Hematopoietic multipotent progenitor cell treated with erythropoietin and hydrocortisone succinate and interleukin-3 and kit ligand, for 15 days (in vitro differentiated cells): ENCODE data around the gene DDIT3.
"Not testable (repeated sequence)": the region's sequence is repeated elsewhere in the genome, so short reads cannot be mapped to it uniquely, and the experiment has no call there.

Experiments used
- DNase-seq: peaks from one replicate; pipeline ENCODE4 v3.0.0-alpha.2; 2015; ENCODE audit warnings: low spot score

DDIT3 gene

DNA sequence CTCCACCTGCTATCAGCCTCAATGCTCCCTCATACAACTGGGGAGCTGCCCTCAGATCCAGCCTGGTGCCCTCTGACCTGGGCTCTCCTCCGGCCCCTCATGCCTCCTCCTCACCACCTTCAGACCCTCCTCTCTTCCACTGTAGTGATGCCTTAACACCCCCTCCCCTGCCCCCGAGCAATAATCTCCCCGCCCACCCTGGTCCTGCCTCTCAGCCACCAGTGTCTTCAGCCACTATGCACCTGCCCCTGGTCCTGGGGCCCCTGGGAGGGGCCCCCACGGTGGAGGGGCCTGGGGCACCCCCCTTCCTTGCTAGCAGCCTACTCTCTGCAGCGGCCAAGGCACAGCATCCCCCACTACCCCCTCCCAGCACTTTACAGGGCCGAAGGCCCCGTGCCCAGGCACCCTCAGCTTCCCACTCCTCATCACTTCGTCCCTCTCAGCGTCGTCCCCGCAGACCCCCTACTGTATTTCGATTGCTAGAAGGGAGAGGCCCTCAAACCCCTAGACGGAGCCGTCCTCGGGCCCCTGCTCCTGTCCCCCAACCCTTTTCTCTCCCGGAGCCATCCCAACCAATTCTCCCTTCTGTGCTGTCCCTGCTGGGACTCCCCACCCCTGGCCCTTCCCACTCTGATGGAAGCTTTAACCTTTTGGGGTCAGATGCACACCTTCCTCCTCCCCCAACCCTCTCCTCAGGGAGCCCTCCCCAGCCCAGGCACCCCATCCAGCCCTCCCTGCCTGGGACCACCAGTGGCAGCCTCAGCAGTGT is 5.5 kb upstream of the DDIT3 start:
- DNase-seq, result no peak

DNA sequence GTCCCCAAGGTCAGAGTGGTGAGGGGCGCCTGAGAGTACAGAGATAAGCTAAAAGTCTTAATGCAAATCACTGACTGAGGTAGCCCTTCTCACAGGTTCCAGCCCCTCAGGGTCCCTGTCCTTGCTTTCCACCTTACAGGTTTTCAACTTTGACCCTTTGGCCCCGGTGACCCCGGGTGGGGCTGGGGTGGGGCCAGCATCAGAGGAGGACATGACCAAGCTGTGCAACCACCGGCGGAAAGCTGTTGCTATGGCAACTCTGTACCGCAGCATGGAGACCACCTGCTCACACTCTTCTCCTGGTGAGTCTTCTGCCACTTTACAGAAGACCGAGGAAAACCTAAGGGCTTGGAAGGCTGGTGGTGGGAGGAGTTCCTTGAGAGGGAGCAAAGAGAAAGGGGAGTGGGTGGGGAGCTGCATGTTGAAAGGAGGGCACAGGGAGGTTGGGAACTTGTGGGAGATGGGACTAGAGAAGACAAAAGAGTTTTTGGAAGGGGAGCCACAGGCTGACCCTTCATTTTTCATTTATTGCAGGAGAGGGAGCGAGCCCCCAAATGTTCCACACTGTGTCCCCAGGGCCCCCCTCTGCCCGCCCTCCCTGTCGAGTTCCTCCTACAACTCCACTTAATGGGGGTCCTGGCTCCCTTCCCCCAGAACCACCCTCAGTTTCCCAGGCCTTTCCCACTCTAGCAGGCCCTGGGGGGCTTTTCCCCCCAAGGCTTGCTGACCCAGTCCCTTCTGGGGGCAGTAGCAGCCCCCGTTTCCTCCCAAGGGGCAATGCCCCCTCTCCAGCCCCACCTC is 4.7 kb upstream of the DDIT3 start:
- no peak for DNase-seq

DNA sequence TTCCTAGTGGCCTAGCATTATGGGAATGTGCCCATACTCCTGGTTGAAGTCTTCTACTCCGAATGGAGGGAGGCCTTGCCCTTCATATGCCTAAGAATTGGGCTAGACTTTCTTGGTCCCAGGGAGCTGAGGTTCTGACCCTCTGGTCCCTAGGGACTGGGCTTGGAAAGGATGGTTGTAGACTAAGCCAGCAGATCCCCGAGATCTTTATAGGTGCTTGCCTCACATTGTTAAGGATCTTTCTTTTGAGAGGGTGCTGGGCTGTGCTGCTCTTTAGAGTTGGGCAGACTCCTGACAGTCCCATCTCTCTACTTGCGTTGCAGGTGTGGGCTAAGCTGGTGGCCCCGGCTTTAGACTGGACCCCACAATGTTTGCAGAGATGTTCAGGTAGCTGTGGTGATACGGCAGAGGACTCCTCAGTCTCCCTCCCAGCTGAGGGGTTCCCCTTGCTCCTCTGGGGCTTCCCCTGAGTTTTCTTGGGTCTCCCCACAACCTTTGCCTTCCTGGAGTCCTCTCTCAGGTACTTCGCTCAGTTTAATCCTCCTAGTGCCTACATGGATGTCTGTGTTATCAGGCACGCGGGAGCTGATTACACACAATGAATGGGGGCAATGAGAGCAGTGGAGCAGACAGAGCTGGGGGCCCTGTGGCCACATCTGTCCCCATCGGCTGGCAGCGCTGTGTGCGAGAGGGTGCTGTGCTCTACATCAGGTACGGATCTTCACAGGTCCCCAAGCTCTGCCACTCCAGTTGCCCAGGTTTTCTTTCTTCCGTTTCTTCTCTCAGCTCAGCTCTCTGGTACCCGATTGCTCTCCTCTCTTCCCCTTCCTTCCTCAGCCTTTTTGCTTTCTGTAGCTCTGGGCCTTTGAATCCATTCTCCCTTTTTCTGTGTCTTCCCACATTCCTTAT is 3.6 kb upstream of the DDIT3 start:
- no peak for DNase-seq

DNA sequence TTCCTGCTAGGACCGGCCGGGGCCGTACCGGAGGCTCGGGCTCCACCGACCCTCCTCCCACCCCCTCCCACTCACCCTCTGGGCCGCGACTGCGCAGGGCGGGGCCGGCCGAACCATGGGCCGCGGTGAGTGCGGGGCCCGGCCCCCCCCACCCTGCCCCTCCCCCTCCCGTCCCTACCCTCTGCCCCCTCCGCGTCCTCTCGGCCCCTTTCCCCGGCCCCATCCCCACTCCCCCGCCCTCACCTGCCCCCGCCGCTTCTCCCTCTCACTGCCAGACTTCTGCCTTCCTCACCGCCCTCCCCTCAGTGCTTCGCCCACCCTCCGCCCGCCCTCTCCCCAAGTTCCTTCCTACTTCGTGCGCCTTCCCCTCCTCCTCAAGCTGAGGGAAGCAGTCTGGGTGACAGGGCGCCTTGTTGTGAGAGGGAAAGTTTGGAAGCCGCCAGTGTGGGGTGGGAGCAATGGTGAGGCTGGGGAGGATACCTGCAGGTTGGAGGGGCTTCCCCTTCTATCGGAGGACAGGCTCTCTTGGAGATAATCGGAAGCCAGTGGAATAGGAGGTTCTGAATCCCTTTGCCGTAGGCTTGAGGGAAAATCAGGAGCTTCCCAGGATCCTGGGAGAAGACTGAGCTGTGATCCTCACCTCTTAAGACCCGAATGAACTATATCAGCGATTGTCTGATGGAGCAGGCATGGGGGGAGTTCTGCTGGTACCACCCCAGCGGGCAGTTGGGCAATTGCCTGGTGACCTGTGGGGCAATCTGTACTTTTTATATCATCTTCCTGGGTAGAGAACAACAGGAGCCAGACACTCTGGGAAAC is 2.8 kb upstream of the DDIT3 start:
- DNase-seq, result peak; percentile 41

DNA sequence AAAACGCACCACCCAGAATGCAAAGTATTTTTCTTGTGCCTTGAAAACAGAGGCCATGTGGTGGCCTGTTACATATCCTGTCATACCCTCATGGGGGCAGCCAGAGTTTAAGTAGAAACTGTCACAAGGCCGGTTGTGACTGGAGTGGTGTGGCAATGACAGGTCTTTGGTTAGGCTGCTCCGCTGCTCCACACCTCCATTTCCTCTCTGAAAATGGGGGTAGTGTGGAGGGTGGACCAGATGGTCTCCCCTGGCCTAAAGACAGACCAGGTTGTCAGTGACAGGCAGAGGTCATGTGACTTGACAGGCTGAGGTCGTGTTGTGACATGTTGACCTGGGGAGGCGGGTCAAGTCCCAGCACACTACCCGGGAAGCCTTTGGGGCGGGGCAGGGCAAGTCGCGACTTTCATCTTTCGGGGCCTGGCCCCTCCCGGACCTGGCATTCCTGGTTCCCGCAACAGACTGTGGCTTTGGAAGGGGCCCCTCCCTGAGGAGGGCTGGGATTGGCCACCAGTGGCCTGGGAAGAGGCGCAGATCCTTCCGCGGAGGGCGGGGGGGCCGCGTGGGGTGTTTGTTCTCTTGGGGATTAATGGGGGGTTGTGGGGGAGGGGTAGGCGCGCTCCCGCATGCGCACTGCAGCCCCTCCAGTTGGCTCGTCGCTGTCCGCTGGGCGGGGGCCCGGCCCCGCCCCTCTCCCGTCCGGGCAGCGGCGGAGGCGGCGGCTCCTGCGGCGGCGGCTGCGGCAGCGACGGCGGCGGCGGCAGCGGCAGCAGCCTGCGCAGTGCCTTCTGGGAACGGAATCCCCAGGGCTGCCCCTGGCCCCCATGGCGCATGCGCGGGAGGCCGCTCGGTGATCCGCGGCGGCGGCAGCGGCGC is 1.9 kb upstream of the DDIT3 start, which contains the start of gene MBD6:
TSS of gene MBD6 (plus strand) at position 814 of the 876 bp plus-strand sequence. CDS start 1,480 bp downstream, outside the sequence.
- DNase-seq, result peak; percentile 92

DNA sequence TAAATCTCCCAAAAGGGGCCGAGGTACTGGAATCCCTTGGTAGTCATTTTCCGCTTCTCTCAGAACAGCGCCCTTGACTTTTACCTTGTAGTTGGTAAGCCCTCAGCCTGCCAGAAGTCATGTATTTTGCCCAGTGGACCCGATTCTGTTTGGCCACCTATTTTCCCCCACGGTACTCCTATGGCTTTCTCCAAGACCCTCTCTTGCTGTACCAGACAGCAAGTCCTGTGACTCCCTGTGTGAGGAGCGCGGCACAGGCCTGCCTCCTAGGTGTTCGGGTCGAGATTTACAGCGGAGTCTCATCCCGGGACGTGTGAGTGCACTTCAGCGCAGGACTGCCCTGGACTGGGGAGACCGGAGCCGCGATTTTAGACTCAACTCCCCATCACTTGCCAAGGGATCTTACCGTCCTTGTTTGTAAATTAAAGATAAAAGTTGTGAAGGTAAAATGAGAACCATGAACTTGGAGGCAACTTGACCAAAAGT is 1.3 kb upstream of the DDIT3 start:
- no peak for DNase-seq

DNA sequence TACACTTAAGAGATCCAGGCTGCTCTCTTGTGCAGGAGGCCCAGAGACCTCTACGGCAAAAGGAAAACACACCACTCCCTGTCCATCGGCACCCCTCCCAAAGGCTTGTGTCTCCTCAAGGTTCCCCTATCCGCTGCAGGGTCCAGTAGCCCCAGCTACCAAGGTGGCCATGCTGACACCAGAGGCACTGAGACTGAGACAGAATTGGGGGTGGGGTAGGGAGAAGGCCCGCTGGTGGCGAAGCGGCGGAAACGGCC is 590 bp downstream of the DDIT3 start:
- DNase-seq, result peak; percentile 44

DNA sequence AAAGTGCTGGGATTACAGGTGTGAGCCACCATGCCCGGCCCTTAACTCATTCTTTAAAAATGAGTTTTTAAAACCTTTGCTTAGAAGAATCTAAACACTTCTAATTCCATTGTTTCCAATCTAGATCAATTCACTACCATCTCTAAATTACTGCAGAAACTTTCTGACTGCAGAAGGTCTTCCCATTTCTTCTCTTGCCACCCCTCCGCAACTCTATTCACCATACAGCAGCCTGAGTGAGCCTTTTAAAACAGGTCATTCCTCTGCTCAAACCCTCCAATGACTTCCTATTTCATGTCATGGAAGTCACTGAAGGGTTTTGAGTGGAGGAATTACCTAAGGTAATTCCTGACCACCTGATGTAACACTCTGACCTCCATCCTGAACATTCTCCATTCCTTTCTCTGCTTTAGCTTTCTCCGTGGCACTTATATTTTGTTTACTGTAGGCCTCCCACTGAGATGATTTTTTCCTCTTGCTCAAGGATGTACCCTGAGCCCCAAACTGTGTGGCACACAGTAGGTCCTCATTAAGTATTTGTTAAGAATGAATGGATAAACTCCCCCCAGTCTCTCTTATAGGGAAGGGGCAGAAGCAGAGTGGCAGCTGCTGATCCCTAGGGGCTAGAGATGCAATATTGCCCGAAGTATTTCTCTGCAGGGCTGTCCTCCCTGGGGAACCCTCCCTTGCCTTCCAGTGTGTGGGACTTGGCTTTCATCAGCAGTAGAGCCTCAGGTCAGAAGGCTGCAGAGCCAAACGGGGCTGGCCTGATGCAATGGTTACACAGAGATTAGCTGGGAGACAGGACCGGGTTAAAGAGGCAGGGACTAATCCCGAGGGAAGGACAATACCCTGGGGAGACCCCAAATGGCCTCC is 1.2 kb downstream of the DDIT3 start:
- DNase-seq, result peak; percentile 51

DNA sequence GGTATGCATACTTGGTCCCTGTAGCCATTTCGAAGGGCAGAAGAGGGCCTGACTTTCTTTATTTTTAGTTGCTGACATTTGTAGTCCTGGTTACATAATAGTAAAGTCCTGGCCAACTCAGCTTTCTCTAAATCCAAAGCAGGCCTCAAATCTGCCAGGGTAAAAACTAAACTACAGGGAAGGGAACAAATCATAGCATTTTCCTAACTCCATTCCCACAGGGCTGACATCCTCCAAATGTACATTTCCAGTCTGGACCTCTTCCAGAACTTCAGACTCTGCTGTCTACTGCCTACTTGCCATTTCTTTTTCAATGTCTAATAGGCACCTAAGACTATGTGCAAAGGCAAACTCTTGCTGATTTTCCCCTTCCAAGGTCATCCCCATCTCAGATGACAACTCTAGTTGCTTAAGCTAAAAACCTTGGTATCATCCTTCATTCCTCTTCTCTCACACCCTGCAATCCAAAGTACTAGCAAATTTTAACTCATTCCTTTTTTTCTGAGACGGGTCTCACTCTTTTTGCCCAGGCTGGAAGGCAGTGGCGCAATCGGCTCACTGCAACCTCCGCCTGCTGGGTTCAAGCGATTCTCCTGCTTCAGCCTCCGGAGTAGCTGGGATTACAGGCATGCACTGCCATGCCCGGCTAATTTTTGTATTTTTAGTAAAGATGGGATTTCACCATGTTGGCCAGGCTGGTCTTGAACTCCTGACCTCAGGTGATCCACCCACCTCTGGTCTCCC is 2.0 kb downstream of the DDIT3 start:
- no peak for DNase-seq

DNA sequence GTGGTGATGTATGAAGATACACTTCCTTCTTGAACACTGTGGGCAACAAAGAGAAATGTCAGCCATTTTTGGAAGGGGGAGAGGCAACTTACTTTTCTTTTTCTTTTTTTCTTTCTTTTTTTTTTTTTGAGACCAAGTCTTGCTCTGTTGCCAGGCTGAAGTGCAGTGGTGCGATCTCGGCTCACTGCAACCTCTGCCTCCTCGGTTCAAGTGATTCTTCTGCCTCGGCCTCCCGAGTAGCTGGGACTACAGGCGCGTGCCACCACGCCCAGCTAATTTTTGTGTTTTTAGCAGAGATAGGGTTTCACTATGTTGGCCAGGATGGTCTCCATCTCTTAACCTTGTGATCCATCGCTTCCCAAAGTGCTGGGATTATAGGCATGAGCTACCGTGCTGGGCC is 2.6 kb downstream of the DDIT3 start:
- DNase-seq, result not testable (repeated sequence)

DNA sequence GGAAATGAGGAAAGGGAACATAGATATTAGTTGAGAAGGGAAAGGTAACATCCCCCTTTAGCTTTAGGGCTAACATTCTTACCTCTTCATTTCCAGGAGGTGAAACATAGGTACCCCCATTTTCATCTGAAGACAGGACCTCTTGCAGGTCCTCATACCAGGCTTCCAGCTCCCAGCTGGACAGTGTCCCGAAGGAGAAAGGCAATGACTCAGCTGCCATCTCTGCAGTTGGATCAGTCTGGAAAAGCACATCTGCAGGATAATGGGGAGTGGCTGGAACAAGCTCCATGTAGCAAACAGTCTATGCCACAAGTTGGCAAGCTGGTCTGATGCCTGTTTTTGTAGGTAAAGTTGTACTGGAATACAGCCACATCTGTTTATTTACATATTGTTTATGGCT is 3.1 kb downstream of the DDIT3 start:
- no peak for DNase-seq

DNA sequence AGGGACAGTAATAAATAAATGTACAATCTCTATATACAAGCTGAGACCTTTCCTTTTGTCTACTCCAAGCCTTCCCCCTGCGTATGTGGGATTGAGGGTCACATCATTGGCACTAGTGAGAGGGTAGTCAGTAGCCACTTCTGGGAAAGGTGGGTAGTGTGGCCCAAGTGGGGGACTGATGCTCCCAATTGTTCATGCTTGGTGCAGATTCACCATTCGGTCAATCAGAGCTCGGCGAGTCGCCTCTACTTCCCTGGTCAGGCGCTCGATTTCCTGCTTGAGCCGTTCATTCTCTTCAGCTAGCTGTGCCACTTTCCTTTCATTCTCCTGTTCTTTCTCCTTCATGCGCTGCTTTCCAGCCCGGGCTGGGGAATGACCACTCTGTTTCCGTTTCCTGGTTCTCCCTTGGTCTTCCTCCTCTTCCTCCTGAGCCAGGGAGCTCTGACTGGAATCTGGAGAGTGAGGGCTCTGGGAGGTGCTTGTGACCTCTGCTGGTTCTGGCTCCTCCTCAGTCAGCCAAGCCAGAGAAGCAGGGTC is 3.6 kb downstream of the DDIT3 start:
- no peak for DNase-seq

DNA sequence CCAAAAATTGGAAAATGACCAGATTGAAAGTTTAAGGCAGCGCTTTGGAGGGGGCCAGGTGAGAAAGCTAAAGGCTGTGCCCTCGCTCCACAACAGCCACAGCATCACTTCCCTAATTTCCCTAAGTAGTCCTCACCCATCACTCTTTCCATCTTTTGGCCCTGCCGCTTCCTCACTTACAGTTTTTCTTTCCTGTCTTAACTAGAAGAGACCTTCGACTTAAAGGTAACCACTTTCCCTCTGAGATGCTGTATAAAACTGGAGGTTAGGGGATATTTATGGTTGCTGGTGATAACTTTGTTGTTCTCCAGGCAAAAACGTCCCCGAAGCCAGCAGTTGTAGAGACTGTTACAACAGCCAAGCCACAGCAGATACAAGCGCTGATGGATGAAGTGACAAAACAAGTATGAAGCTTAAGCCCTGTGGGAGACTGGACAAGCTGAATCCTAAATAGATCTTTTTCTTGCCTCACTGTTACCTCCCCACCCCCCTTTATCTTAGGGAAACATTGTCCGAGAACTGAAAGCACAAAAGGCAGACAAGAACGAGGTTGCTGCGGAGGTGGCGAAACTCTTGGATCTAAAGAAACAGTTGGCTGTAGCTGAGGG is 4.3 kb downstream of the DDIT3 start:
- DNase-seq, result no peak

DNA sequence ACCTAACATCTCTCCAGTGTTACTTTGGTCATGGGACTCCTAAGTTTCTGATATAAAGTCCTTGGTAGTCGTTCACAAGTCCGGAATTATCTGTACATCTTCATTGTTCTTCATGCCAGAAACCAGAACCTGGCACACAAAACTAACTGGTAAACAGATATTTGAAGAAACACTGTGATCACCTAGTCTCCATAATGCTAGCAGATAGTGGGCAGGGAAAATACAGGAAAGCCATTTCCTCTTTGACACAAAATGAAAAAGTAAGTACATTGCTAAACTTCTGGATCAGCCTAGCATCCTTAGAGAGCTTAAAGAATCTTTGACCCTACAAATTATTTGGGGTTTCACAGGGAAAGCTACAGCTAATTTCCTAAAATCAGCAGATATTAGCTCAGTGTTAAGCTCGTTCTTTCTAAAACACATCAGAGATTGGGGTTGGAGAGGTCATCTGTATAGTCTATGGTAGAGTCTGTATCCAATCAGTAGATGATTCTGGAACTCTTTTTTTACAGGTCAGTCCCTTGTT is 4.8 kb downstream of the DDIT3 start:
- no peak for DNase-seq

DNA sequence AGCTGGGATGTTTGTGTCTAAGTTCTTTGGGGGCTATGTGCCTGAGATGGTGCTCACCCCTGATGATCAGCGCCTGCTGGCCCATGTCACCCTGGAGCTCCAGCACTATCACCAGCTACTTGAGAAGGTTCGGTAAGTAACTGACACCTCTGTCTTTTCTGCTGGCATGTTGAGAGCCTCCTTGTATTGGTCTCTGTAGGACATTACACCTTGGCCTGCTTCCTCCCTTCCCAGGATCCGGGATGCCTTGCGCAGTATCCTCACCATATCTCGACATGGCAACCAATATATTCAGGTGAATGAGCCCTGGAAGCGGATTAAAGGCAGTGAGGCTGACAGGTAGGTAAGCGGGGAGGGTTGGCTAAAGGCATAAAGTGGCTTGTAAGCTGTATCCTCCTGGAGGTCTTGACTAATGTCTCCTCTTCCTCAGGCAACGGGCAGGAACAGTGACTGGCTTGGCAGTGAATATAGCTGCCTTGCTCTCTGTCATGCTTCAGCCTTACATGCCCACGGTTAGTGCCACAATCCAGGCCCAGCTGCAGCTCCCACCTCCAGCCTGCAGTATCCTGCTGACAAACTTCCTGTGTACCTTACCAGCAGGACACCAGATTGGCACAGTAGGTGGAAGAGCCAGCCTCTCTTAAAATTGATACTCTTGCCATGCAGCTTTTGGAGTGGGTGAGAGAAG is 5.5 kb downstream of the DDIT3 start:
- no peak for DNase-seq

DNA sequence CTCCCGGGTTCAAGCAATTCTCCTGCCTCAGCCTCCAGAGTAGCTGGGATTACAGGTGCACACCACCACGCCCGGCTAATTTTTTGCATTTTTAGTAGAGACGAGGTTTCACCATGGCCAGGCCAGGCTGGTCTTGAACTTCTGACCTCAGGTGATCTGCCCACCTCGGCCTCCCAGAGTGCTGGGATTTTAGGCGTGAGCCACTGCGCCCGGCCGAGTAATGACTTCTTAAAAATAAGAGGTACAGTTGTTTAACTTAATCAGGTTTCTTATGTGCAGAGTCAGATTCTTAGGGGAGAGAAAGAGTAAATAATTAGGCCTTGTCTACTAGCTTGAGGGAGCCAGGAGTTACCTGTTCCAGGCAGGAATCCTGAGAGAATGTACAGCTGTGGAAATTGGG is 6.1 kb downstream of the DDIT3 start:
- DNase-seq, result not testable (repeated sequence)

DNA sequence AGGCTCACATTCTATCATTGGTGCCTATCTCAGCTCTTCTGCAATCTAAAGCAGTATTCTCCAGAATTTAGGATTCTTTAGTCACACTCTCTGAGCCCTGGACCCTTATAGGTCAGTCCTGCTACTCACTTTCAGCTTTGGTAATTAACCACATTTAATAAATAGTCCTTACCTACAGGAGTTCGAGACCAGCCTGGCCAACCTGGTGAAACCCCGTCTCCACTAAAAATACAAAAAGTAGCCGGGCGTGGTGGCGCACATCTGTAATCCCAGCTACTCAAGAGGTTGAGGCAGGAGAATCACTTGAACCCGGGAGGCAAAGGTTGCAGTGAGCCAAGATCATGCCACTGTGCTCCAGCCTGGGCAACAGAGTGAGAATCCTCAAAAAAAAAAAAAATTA is 6.6 kb downstream of the DDIT3 start:
- not testable (repeated sequence) for DNase-seq
